ENCODE data around the gene NIPSNAP3A. TPM values are rescaled to one million over a fixed set of nuclear protein-coding genes. Genes with fewer than 3 reads are reported as not detected.

Gene NIPSNAP3A
- total RNA-seq, 1 donor from 2014 or later: 14.9 TPM

DNA sequence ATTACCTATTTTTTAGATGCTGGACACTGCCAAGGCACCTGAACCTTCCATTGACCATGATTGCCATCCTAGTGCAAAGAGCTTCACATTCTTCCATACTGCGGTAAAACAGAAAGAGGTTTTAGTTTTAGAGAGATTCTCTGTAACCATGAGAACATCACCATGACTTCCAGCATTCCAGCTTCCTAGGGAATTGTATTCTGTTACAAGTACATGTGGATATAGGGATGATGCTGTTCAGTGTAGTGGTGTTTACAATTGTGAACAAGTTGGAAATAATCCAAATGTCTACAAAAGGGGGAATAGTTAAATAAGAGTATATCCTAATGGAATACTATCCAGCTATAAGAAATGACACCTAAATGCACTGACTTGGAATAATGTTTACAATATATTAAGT is 38.8 kb downstream of the NIPSNAP3A start:
- no peak overlapping the region for H3K27ac Mint-ChIP-seq (ENCODE audit: unreplicated experiment)
- no peak for DNase-seq (ENCODE audit: low read depth, low spot score)
- no peaks in the 10 kb centered on the region for H3K9me3 Mint-ChIP-seq
- no peaks in the 10 kb centered on the region for H3K36me3 Mint-ChIP-seq (ENCODE audit: low read depth)
- H3K4me3 Mint-ChIP-seq: no peak overlapping the region
- H3K4me1 Mint-ChIP-seq: no peaks in the 10 kb centered on the region
- TF ChIP-seq, protein P1, sequence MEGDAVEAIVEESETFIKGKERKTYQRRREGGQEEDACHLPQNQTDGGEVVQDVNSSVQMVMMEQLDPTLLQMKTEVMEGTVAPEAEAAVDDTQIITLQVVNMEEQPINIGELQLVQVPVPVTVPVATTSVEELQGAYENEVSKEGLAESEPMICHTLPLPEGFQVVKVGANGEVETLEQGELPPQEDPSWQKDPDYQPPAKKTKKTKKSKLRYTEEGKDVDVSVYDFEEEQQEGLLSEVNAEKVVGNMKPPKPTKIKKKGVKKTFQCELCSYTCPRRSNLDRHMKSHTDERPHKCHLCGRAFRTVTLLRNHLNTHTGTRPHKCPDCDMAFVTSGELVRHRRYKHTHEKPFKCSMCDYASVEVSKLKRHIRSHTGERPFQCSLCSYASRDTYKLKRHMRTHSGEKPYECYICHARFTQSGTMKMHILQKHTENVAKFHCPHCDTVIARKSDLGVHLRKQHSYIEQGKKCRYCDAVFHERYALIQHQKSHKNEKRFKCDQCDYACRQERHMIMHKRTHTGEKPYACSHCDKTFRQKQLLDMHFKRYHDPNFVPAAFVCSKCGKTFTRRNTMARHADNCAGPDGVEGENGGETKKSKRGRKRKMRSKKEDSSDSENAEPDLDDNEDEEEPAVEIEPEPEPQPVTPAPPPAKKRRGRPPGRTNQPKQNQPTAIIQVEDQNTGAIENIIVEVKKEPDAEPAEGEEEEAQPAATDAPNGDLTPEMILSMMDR (conservative IDR thresholded peaks at IDR 0.05): no peak
- H3K27me3 Mint-ChIP-seq (ENCODE audit: low read depth): no peaks in the 10 kb centered on the region

DNA sequence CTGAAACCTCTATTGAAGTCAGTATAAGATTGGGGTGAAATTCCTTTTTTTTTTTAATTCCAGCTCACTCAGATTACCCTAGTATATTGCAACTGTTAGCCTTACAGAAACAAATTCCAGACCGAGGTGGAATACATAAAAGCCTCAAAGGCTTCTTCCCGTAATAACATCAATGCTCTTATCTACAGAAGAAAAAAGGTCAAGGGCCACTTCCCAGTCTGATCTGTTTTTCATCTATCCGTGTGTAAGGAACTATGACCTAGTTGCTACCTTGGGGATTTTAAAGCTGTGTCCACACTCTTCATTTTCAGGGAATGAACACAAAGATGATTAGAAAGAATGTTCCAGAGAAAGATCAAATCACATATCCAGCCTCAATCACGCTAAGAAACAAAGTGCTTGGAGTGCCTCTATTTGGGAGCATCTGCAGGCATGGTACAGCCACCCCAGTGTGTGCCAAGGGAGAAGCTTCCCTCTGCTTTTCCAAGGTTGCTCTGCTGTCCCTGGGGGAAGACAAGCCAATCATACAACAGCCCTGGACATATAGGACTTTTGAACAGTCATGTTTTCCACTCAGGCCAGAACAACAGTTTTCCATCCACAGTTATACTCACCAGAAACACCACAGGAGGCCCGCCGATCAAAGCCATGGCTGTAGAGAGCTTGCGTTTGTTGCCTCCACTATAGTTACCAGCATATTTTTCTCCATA is 40.0 kb downstream of the NIPSNAP3A start:
- Mint-ChIP-seq H3K27me3 (ENCODE audit: low read depth) (no peaks in the 10 kb centered on the region), H3K9me3 (no peaks in the 10 kb centered on the region), H3K36me3 (ENCODE audit: low read depth) (no peaks in the 10 kb centered on the region), H3K4me3 (no peak overlapping the region), H3K4me1 (no peaks in the 10 kb centered on the region), H3K27ac (ENCODE audit: unreplicated experiment) (no peak overlapping the region)
- DNase-seq (ENCODE audit: low read depth, low spot score): no peak
- TF ChIP-seq, protein P1 (conservative IDR thresholded peaks at IDR 0.05): no peak

DNA sequence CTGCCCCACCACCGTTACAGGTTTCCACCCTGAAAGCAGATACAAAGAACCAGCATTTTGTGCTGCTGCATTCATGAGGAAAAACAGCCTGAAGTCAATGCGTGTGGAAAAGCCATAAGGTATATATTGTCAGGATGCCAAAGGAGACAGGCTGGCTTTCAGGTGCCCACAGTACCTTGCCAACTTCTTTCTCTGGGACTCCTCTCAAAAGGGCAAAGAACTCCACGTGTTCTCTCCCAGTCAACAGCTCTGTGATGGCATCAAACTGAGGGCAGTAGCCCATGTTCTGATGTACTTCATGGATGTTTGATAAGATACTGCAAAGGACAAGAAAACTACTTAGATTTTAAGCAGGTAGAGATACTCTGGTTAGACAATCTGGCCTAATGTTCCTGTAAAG is 40.8 kb downstream of the NIPSNAP3A start:
- Mint-ChIP-seq H3K4me3 (no peak overlapping the region), H3K27ac (ENCODE audit: unreplicated experiment) (peak overlapping the region; percentile 87), H3K27me3 (ENCODE audit: low read depth) (no peaks in the 10 kb centered on the region), H3K9me3 (no peaks in the 10 kb centered on the region), H3K4me1 (no peaks in the 10 kb centered on the region), H3K36me3 (ENCODE audit: low read depth) (no peaks in the 10 kb centered on the region)
- TF ChIP-seq, protein P1 (conservative IDR thresholded peaks at IDR 0.05): no peak
- no peak for DNase-seq (ENCODE audit: low read depth, low spot score)

DNA sequence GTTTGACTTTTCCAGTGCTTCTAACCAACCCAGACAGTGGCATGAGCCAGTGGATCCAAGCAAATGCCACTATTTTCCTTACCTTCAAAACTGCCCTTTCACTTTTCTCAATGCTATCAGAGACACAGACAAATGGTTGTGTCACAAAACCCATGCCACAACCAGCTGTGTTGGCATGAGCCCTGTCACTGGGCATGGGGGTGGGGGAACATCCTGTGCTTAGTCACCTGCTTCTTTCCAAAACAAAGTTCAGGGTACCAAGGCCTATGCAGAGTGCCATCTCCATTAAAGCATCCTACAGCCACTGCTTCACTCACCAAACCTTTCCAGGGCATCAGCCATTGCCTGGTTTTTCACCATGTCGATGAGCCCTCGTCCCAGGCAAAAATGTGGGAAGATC is 46.6 kb downstream of the NIPSNAP3A start:
- Mint-ChIP-seq H3K4me1 (no peaks in the 10 kb centered on the region), H3K9me3 (no peaks in the 10 kb centered on the region), H3K4me3 (no peak overlapping the region), H3K27me3 (ENCODE audit: low read depth) (no peaks in the 10 kb centered on the region), H3K36me3 (ENCODE audit: low read depth) (peaks cover 7% of the 10 kb centered on the region), H3K27ac (ENCODE audit: unreplicated experiment) (no peak overlapping the region)
- DNase-seq (ENCODE audit: low read depth, low spot score): no peak
- TF ChIP-seq, protein P1 (conservative IDR thresholded peaks at IDR 0.05): no peak

DNA sequence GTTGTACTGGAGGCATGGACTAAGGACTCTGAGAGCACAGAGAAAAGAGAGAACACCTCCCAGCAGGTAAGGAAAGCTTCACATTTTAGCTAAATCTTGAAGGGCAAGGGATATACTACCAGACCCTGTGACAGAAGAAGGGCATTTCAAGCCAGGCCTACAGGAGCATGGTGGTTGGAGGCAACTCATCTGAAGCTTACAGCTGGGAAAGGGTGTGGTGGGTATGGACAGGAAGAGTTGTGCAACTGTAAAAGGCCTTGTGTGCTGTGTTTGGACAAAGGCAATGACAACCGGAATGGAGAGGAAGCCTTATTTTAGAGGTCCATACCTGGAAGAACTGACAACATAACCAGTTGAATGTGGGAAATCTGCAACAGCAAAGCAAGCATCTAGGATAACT is 47.6 kb downstream of the NIPSNAP3A start:
- no peak overlapping the region for H3K4me3 Mint-ChIP-seq
- no peaks in the 10 kb centered on the region for H3K9me3 Mint-ChIP-seq
- H3K27ac Mint-ChIP-seq (ENCODE audit: unreplicated experiment): no peak overlapping the region
- no peaks in the 10 kb centered on the region for H3K27me3 Mint-ChIP-seq (ENCODE audit: low read depth)
- H3K4me1 Mint-ChIP-seq: no peaks in the 10 kb centered on the region
- peaks cover 7% of the 10 kb centered on the region for H3K36me3 Mint-ChIP-seq (ENCODE audit: low read depth)
- DNase-seq (ENCODE audit: low read depth, low spot score): no peak
- TF ChIP-seq, protein P1 (conservative IDR thresholded peaks at IDR 0.05): no peak

All from neural crest cell (in vitro differentiated cells).